IPS-18c (cell line): Measurements from ENCODE around the gene KRT83.
"Not testable (repeated sequence)": the region's sequence is repeated elsewhere in the genome, so short reads cannot be mapped to it uniquely, and the experiment has no call there.

ENCODE experiments used
- H3K4me3 ChIP-seq: 2 replicates; pipeline ENCODE4 v1.7.0; 2013; ENCODE audit warnings: low read depth, mild to moderate bottlenecking, low read length, moderate library complexity; ENCODE audit not compliant: insufficient read depth
- H3K9me3 ChIP-seq: one replicate; pipeline ENCODE4 v1.6.1; 2013; ENCODE audit warnings: mild to moderate bottlenecking, low read length, moderate library complexity; ENCODE audit not compliant: control insufficient read depth, insufficient read depth

KRT83 gene

GRCh38 chr12:52322069-52322468 is 871 bp upstream of the KRT83 start:
- H3K9me3 ChIP-seq = peaks cover 2% of the 10 kb centered on the region
- H3K4me3 ChIP-seq = no peak overlapping the region

- Histone ChIP-seq H3K9me3 (peaks cover 2% of the 10 kb centered on the region), H3K4me3 (no peak overlapping the region)
These were observed 220 bp upstream of the KRT83 start for GRCh38 chr12:52321418-52321817.

- peaks cover 2% of the 10 kb centered on the region for H3K9me3 ChIP-seq
- H3K4me3 ChIP-seq = no peak overlapping the region
These were observed 2.1 kb downstream of the KRT83 start for GRCh38 chr12:52319097-52319496.

- no peak overlapping the region for H3K4me3 ChIP-seq
- H3K9me3 ChIP-seq = peaks cover 2% of the 10 kb centered on the region
These were observed 2.8 kb downstream of the KRT83 start for GRCh38 chr12:52318241-52318990.

GRCh38 chr12:52317468-52318052 is 3.6 kb downstream of the KRT83 start:
- peaks cover 2% of the 10 kb centered on the region for H3K9me3 ChIP-seq
- H3K4me3 ChIP-seq = no peak overlapping the region

- no peak overlapping the region for H3K4me3 ChIP-seq
- H3K9me3 ChIP-seq = peaks cover 2% of the 10 kb centered on the region
These were observed 4.5 kb downstream of the KRT83 start for GRCh38 chr12:52316701-52317100.

- H3K4me3 ChIP-seq = no peak overlapping the region
- peaks cover 2% of the 10 kb centered on the region for H3K9me3 ChIP-seq
These were observed 4.9 kb downstream of the KRT83 start for GRCh38 chr12:52316290-52316689.

GRCh38 chr12:52315721-52316120 is 5.5 kb downstream of the KRT83 start:
- H3K4me3 ChIP-seq, H3K9me3 ChIP-seq: not testable (repeated sequence)

GRCh38 chr12:52314511-52314910 is 6.7 kb downstream of the KRT83 start:
- no peak overlapping the region for H3K4me3 ChIP-seq
- H3K9me3 ChIP-seq = peaks cover 2% of the 10 kb centered on the region

GRCh38 chr12:52313926-52314325 is 7.3 kb downstream of the KRT83 start:
- Histone ChIP-seq H3K9me3 (peaks cover 2% of the 10 kb centered on the region), H3K4me3 (no peak overlapping the region)

- H3K9me3 ChIP-seq = peaks cover 2% of the 10 kb centered on the region
- H3K4me3 ChIP-seq = no peak overlapping the region
These were observed 7.7 kb downstream of the KRT83 start for GRCh38 chr12:52313461-52313860.

- Histone ChIP-seq H3K4me3 (no peak overlapping the region), H3K9me3 (no peaks in the 10 kb centered on the region)
These were observed 9.1 kb downstream of the KRT83 start for GRCh38 chr12:52312086-52312485.

GRCh38 chr12:52311285-52311648 is 9.9 kb downstream of the KRT83 start:
- H3K4me3 ChIP-seq = no peak overlapping the region
- no peaks in the 10 kb centered on the region for H3K9me3 ChIP-seq

- no peaks in the 10 kb centered on the region for H3K9me3 ChIP-seq
- H3K4me3 ChIP-seq = no peak overlapping the region
These were observed 10.4 kb downstream of the KRT83 start for GRCh38 chr12:52310622-52311284.

GRCh38 chr12:52308806-52309425 is 12.3 kb downstream of the KRT83 start:
- Histone ChIP-seq H3K9me3 (no peaks in the 10 kb centered on the region), H3K4me3 (peak overlapping the region; percentile 49; the same call in 1 of the 2 replicates)

GRCh38 chr12:52307836-52308805 is 13.1 kb downstream of the KRT83 start:
- H3K4me3 ChIP-seq = peak overlapping the region; percentile 49
- no peaks in the 10 kb centered on the region for H3K9me3 ChIP-seq

GRCh38 chr12:52306731-52307130 is 14.5 kb downstream of the KRT83 start:
- no peaks in the 10 kb centered on the region for H3K9me3 ChIP-seq
- H3K4me3 ChIP-seq = no peak overlapping the region
